GM12892 (cell line): ENCODE measurements around the gene GAS6.

Experiments used
- POLR2A ChIP-seq: IDR thresholded peaks from 2 replicates; pipeline ENCODE4 v1.6.1; 2011; ENCODE audit warnings: low read depth, low read length, control low read depth
- POLR2AphosphoS5 ChIP-seq: IDR thresholded peaks from 2 replicates; pipeline ENCODE4 v1.6.1; 2011; ENCODE audit warnings: low read depth, low read length, control low read depth

GRCh38 chr13:113877149-113877990 lies 13.5 kb upstream of the GAS6 start:
- TF ChIP-seq POLR2A (no peak), POLR2AphosphoS5 (no peak)
